HG02798 (cell line): Measurements from ENCODE around the gene U2AF2.

Experiments used
- ATAC-seq: cut with Tn5 transposase; IDR thresholded peaks from one replicate; pipeline ENCODE4 v1.9.1; 2021; ENCODE audit warnings: mild to moderate bottlenecking; ENCODE audit not compliant: unreplicated experiment, poor library complexity

The U2AF2 gene

GRCh38 chr19:55654868-55655647, at the start of gene U2AF2:
Gene U2AF2 (plus strand): TSS chr19:55655035. CDS start chr19:55655105, 70 bp downstream.
- ATAC-seq: peak; percentile 33

- ATAC-seq: peak; percentile 82
Measured at GRCh38 chr19:55605207-55605636, 49.6 kb upstream of the U2AF2 start.

DNA sequence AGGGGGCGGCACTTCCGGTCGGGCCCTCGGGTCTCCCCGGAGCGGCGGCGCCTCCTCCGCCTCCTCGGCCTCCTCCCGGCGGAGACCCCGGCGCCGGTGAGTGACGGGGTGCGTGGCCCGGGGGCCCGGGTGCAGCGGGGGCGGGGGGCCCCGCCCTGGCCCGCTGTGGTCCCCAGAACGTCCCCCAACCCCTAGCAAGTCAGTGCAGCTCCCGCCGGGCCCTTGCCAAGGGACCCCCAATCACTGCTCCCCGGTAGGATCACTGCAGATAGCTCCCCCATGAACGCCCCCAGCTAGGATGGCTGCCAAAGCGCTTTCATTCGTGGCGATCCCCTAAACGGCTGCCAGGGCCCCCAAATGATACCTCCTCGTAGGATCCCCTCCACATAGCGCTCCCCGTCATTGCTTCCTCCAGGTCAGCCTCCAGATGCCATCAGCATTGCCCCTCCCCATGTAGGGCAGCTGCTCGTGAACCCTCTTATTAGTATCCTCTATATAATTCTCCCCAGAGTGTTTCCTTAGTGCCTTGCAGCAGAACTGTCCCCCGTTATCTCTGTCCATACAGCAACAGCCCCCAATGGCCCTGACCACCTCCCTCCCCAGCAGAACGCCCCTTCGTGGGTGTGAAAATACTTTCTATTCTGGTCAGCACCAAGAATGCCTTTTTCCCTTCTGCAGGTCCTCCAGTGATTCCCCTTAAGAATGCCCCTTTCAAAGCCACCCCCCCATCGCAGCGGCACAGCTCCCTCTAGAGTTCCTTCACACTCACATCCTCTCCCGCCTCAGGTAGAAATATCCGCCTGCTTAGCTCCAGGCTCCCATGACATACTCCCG, 49.0 kb upstream of the U2AF2 start, which contains the start of gene ZNF865:
ZNF865 (plus strand) TSS at position 11 of the 834 bp plus-strand sequence. CDS start 7,972 bp downstream, outside the sequence.
- ATAC-seq: peak; percentile 17

DNA sequence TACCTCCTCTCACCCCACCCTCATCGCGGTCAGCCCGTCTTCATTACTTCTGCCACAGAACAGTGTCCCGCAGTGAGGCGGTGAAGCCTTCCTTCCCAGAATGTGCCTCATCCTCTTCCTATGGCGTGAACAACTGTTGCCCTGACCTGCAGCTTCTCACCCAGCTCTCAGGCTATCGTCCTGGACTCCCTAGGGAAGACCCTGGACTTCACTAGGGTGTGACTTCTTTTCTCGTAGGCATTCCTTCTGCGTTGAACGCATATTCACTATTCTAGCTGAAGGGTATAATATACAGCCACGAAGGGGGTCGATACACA, 48.4 kb upstream of the U2AF2 start:
- ATAC-seq: no peak

GRCh38 chr19:55606817-55607216, 48.0 kb upstream of the U2AF2 start:
- no peak for ATAC-seq

- ATAC-seq: no peak
Measured at GRCh38 chr19:55609326-55609725, 45.5 kb upstream of the U2AF2 start.

DNA sequence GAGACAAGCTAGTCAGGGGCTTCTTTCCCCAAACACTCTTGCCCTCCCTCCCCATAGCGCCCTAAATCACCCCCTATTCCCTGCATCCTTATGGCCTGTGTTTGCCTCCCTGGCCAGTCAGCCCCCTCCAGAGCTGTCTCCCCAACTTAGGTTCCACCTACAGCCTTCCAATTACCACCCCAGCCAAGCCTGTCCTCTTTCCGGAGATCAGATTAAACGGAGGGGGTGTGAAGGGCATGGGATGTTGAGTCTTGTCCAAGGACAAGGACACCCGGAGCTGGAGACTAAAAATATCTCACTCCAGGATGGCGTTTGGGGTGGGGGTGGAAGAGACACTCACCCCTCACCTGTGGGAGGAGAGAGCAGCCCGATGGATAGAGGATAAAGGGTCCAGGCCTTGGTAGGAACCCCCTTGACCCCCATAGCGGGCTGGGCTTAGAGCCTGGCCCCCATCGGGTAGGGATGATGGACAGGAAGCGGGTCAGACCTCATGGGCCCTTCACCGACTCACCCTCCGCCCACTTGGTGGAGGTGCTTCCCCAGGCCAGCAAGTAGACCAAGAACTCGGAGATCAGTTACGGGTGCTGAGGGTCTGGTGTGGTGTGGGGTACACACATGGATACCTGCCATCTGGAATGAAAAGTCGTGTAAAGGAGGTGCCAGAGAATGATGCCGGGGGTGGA, 43.4 kb upstream of the U2AF2 start:
- no peak for ATAC-seq

- no peak for ATAC-seq
Measured at GRCh38 chr19:55611983-55612645, 42.7 kb upstream of the U2AF2 start.

GRCh38 chr19:55613396-55613795, 41.4 kb upstream of the U2AF2 start:
- ATAC-seq: no peak

- no peak for ATAC-seq
Measured at GRCh38 chr19:55613930-55614710, 40.7 kb upstream of the U2AF2 start.

DNA sequence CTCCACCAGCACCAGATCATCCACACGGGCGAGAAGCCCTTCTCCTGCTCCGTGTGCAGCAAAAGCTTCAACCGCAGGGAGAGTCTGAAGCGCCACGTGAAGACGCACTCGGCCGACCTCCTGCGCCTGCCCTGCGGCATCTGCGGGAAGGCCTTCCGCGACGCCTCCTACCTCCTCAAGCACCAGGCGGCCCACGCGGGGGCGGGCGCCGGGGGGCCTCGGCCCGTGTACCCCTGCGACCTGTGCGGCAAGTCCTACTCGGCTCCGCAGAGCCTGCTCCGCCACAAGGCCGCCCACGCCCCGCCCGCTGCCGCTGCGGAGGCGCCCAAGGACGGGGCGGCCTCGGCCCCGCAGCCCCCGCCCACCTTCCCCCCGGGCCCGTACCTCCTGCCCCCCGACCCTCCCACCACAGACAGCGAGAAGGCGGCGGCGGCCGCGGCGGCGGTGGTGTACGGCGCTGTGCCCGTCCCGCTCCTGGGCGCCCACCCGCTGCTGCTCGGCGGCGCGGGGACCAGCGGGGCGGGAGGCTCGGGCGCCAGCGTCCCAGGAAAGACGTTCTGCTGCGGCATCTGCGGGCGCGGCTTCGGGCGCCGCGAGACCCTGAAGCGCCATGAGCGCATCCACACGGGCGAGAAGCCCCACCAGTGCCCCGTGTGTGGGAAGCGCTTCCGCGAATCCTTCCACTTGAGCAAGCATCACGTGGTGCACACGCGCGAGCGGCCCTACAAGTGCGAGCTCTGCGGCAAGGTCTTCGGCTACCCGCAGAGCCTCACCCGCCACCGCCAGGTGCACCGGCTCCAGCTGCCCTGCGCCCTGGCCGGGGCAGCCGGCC, 39.9 kb upstream of the U2AF2 start:
- no peak for ATAC-seq

- ATAC-seq: no peak
Measured at GRCh38 chr19:55615543-55616394, 39.1 kb upstream of the U2AF2 start.

DNA sequence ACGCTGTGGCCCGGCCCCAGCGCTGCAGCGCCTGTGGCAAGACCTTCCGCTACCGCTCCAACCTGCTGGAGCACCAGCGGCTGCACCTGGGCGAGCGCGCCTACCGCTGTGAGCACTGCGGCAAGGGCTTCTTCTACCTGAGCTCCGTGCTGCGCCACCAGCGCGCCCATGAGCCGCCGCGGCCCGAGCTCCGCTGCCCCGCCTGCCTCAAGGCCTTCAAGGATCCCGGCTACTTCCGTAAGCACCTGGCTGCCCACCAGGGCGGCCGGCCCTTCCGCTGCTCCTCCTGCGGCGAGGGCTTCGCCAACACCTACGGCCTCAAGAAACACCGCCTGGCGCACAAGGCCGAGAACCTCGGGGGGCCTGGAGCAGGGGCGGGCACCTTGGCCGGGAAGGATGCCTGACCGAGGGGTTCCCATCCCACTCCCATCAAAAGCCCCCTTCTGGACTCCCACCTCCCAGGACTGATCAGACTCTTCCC, 38.4 kb upstream of the U2AF2 start:
- no peak for ATAC-seq

GRCh38 chr19:55617426-55617825, 37.4 kb upstream of the U2AF2 start:
- ATAC-seq: no peak

DNA sequence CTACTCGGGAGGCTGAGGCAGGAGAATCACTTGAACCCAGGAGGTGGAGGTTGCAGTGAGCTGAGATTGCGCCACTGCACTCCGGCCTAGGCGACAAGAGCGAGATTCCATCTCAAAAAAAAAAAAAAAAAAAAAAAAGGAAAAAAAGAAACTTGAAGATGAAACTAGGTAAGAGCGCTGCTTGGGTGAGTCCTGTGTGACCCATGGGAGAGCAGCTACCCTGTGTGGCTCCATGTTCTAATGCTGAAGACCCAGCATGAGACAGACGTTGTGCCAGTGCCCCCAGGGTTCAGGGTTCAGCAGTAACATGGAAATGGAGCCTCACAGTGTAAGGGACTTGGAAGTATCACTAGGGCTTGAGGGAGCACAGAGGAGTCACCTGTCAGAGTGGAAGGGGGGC, 36.4 kb upstream of the U2AF2 start:
- ATAC-seq: no peak

DNA sequence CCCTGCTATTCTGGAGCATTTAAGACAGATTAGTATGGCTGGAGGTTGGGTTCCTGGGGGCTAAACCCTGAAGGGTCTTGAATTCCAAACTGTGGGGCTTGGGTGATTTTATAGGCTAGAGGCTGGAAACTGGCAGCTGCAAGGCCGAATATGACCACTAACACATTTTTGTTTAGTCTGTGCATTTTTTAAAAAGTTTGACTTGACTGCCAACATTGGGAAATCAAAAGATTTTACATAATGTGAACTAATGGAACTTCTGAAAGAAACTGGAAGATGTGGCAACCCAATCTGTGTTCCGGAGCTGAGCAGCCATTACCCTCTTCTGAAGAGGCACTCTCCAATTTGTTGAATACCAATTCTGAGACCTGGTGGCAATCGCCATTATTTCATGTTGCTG, 35.5 kb upstream of the U2AF2 start:
- no peak for ATAC-seq

DNA sequence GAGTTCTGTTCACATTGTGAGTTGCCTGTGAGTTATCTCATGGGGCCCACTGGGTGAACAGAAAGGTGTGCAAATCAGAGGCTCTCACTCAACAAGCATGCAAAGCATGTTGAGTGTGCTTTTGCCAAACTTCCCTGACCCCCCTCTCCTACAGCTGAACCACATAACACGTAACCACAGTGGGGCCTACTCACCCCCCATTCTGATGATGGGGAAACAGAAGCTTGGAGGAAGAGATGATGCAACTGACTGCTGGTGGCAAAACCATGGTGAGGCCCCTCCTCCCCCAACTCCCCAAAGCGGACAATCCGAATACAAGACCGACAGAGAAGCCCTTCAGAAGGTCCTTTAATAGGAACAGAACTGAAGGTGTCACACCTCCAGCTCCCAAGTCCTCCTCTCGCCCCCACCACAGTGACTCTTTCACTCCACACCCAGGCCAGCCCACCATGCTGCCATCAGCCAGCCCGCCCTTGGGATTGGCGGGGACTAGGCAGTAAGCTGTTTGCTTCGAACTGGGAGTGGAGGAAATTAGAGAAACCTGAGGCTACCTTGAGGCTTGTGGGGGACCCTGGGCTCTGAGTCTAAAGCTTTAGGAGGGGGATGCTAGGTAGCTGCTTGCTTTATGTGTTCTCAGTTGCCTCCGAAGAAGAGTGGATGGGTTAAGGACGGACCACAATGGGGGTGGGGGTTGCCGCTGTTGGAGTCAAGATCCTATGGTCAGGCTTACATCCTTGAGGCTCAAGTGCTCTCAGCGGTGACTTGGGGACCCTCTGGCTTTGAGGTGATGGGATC, 34.2 kb upstream of the U2AF2 start:
- no peak for ATAC-seq
